DMS53 (cell line): Measurements from ENCODE around the gene GNAZ.
"Not testable (repeated sequence)": the region's sequence is repeated elsewhere in the genome, so short reads cannot be mapped to it uniquely, and the experiment has no call there.

Source experiments
- DNase-seq: peaks from one replicate; lab custom pipeline; 2025; lab: John Stamatoyannopoulos, UW

GNAZ gene

DNA sequence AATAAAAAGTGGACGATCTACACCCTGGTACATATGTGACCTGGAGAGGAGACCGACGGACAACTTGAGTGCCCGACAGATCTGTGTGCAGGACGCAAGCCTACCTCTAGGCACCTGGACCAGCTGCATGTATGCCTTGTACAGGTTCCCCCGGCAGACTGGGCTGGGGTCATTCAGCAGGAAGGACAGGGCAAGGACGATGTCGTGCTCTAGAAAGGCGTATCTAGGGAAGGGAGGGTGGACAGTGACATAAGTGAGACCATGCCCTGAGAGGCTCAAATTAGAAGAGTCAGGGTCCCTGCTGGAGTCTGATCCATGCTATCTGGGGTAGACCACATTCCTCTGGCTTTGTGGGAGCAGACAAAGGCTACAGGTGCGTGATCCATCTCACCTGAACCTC, 63.6 kb downstream of the GNAZ start:
- DNase-seq = no peak

DNA sequence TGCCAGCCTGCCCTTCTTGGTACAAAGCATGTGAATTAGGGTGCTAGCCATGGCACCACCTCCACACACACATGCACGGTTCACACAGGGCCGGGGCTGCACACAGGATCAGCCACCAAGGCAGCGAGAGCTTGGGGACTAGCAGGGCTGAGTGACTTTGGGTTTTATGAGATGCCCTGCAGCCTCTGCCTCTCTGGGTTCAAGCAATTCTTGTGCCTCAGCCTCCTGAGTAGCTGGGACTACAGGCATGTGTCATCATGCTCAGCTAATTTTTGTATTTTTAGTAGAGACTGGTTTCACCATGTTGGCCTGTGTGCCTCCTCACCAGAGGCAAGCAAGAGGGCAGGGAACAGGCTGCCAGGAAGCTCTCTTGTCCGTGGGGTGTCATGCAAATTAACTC, 66.7 kb downstream of the GNAZ start:
- DNase-seq = not testable (repeated sequence)

DNA sequence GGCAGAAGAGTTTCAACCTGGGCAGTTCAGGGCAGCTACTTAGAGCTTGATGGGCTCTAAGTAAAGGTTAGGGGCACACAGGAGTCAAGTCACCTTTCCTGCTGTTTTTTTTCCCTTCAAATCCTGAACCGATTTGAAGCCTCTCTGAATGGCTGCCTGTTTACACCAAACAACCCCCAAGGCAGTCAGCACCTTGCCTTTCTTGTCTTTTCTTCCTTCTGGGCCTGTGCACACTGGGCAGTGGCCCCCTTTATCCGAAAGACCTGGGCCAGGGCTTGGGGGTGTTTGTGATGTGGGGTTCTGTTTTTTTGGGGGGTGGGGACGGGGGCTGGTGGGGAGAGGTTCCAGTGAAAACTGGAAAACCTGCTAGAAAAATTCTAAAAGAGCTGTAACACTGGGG, 67.1 kb downstream of the GNAZ start:
- no peak for DNase-seq

DNA sequence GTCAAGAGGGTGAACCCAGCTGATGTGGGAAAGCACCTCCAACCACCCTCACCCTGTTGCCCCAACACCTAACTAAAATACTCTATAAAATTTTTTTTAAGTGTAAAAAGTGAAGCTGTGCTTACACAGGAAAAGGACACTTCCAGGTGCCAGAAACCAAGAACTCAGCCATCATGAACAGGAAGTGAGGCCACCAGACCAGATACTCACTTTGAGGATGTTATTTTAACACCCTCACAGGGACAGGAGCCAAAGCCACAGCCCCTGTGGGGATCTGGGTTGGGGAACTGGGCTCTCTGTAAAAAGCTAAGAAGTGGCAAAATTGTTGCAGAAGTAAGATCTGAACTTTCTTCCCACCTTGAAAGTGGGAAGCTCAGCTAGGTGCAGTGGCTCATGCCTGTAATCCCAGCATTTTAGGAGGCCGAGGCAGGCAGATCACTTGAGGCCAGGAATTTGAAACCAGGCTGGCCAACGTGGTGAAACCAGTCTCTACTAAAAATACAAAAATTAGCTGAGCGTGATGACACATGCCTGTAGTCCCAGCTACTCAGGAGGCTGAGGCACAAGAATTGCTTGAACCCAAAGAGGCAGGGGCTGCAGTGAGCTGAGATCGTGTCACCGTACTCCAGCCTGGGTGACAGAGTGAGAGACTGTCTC, 67.7 kb downstream of the GNAZ start:
- DNase-seq = peak; percentile 20

DNA sequence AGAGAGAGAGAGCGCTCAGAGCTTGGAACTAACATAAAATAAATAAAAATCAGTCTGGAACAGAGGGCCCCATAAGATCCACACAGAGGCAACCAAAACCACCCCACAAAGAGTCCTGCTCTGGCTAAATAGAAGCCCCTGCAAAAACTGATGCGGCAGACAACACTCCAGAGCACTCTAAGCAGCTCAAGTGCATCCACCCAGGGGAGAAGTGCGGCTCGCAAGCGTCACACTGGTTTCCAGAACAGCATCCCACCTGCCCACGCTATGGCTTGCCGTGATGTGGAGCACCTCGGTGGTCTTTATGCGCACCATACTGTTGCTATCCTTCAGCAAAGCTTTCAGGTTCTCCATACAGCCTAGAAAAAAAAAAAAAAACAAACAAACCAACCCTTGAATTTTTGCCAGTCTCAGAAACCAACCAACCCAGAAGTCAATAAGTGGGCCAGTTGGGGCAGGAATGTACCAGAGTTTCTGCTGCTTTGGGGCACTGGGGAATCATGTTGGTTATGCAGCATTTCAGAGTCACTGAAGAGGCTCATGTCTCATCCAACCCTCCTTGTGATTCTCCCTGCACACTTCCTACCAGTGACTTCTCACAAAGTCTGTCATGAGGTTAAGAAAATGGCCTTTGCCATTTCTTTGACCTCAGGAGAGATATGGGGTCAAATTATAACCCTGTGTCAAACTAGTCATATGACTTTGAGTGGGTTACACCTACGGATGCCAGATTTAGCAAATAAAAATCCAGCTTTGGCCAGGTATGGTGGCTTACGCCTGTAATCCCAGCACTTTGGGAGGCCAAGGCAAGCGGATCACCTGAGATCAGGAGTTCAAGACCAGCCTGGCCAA, 68.5 kb downstream of the GNAZ start:
- no peak for DNase-seq

DNA sequence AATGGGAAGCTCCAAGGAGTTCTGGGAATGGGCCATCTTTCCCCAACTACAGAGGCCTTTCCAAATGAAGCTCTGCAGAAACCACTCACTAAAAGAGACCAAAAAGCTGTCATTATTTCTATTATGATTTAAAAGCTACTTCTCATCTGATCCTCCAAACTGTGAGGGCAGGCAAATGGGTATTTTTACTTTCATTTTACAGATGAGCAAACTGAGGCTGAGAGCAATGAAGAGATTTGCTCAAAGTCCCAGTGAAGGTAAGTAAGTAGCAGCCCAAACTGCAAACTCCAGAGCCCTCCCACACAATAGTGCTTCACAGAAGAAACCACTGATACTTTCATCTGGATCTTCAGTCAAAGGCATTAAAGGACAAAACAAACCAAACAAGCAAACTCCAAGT, 70.1 kb downstream of the GNAZ start:
- DNase-seq = no peak

DNA sequence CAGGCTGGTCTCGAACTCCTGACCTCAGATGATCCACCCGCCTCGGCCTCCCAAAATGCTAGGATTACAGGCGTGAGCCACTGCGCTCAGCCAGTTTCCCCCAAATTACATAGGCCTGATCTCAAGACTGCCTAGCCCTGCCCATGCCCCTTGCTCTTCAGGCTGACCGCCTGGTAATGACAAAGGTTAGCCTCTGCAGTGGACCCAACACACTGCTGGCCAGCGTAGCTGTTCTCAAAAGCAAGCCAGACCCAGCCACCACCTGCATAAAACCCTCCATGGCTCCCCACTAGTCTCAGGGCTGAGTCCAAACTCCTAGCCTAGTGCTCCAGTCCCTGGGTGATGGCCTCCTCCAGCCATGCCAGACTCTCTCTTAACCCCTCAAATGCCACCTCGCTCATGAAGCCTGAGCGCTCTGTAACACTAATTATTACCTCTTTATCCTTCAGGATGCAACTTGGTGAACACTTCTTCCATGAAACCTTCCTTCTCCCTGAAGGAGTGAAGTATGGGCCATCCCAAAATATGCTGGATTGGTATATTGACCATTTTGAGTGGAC, 72.3 kb downstream of the GNAZ start:
- no peak for DNase-seq

DNA sequence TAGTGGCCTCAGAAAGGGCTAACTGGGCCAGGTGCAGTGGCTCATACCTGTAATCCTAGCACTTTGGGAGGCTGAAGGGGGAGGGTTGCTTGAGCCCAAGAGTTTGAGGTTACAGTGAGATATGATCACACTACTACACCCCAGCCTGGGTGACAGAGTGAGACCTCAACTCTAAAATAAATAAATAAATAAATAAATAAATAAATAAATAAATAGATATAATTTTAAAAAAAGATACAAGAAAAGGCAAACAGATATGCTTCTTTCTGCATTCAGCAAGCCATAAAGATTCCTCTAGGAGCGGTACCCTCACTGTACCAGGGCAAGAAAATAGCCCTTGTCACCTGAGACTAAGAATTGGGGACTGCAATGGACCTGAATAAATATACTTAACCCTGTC, 72.8 kb downstream of the GNAZ start:
- no peak for DNase-seq

DNA sequence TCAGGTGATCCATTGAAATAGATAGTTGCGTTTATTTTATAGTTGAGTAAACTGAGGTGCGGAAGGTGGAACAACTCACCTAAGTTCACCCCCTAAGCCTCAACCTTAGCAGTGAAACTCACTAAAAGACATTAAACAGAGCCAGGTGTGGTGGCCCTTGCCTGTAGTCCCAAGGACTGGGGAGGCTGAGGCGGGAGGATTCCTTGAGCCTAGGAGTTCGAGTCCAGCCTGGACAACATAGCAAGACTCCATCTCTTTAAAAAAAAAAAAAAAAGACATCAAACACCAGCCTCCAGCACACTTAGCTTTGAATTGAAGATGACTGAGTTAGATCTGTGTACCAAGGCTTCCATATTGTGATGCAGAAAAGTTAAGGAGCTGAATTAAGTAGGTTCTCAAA, 74.1 kb downstream of the GNAZ start:
- peak; percentile 32 for DNase-seq

DNA sequence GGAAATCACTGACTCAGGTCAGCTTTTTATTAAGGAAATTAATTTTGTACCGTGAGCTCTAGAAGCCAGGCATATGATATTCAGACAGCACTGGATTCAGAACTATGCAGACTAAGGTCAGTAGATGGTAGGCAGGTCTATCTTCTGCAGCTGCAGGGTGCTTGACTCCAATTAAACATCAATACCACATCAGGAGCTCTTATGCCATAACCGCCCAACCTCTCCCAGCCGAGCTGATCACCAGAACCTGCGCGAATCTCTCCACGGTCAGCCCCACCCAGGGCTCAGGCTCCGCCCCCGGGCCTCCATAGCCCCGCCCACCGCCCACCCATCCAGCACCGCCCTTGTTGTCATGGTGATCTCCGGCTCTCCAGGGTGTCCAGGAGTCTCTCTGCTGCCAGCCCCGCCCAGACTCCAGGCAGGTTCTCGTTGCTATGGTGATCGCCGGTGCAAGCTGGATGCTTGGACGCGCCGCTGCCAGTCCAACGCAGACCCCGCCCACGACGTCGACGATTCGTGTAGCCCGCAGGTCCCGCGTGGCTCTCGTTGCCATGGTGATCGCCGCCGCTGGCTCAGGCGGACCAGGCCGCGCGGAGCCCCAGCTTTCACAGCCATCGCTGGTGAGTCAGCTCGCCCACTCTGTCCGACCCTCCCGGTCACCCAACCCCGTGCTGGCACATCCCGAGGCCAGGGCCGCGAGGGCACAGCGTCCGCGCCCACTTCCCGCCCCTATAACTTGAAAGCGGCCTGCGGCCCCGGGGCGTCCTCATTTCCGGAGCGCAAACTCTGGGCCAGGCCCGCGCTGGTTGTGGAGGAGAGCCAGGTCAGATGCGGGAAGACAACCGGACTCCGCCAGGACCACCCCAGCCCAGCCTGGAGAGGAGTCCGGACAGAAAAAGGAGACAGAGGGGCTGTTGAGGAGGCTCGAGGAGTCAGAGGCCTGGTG, 74.9 kb downstream of the GNAZ start, which contains the start of gene RAB36:
TSS of gene RAB36 (plus strand) at position 546 of the 946 bp plus-strand sequence. CDS start 1,140 bp downstream, outside the sequence.
- peak; percentile 97 for DNase-seq

DNA sequence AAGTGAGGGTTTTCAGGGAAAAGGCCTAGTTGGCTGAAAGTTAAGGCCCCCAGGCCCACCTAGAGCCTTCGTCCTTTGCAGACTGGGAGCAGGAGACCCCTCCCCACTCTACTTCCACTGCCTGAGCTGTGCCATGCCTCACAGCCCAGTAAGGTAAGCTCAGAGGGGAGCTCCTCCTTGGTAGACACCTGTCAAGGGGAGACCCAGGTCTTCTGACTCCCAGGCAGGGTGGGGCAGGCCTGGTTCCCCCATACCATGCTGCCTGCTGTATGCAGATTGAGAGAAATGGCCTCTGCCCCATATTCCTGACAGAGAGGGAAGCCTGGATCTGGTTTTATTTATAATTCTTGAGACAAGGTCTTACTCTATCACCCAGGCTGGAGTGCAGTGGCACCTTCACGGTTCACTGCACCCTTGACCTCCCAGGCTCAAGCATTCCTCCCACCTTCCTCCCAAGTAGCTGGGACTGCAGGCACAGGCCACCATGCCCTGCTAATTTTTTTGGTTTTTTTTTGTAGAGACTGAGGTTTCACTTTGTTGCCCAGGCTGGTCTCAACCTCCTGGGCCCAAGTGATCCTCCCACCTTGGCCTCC, 75.7 kb downstream of the GNAZ start:
- peak; percentile 21 for DNase-seq

DNA sequence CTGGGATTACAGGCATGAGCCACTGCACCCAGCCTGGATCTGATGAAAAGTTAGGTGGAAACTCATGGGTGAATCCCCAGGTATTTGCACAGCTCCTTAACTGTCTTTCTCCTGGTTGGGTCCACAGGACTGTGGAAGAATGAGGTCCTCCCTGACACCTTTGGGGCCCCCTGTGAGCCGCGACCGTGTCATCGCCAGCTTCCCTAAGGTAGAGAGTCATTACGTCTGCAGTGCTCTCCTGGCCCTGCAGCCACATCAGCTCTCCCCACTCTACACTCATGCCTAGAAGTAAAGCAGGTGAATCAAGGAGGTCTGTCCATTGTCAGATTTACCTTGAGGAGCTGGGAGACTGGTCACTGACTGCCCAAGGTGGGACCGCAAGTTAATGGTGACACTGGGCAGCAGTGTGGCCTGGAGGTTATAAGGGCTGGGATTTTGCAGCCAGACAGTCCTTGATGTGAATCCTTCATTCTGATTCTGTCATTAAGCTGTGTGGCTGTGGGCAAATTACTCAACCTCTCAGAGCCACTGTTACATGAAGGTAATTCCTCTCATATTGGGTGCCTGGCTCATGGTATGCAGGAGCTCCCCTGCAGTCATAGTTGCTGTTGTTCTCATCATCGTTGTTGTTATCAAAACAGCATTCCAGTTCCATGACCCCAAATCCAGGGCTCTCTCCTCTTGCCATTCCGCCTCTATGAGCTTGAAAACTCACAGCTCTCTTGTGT, 76.3 kb downstream of the GNAZ start:
- no peak for DNase-seq

DNA sequence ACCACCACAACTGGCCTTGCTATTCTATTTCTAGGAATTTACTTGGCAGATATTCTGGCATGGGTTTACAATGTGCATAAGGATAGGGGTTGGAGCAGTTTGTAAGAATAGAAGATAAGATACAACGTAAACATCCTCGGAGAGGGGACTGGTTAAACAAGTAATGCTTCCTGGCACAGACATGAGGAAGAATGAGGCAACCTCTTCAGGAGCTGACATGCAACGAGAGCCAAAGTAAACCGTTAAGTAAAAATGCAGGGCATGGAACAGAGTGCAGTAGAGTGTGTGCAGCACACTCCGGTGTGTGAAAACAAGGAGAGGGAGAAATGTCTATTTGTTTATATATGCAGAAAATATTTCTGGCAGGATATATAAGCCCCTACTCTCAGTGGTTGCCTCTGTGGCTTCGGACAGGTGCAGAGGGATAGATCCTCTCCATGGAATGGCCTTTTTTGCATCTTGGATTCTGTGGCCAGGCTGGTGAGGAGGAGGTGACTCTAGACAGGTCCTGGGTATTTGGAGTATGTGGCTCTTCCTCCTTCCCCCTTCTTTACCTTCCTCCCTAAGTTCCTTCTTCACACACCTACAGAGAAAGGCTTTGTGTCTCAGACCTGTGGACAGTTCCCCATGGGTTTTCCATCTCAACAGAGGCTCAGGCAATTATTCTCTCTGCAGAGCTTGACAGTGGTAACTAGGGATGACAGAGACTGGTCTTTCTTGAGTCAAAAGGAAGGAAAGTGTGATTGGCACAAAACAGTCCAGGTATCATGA, 77.5 kb downstream of the GNAZ start:
- DNase-seq = peak; percentile 69

DNA sequence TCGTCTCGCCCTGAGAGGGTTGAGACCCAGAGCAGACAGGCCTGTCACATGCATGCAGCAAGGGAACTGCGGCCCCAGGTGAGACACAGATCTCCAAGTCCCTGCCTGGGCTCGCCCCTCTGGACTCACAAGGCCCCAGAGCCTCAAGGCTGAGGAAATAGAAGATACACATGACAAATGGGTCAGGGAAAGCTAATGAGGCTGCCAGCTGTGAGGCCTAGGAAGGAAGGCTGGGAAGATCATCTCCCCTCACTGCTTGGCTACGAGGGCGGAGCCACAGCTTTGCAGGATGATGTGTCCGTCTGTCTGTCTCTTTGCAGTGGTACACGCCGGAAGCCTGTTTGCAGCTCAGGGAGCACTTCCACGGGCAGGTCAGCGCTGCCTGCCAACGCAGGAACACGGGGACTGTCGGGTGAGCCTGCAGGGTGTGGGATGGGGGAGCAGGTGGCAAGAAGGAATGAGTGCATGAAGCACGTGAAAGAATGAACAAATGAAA, 79.5 kb downstream of the GNAZ start:
- DNase-seq = no peak

DNA sequence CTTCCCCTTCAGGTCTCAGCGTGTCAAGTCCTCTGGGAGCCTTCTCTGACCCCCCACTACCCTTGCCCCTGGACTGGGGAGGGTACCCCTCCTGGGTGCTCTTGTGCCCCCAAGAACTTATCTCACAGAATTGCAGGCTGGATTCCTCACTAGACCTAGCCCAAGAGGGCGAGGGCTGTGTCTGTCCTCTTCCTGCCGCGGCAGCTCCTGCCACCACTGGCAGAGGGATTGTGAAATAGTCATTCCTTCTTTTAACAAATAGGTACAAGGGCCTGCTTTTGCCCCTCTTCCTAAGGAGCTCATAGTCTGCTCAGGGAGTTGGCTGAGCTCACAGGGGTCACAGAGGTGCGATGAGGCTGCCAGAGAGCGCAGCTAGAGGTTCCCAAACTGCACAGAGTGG, 80.4 kb downstream of the GNAZ start:
- no peak for DNase-seq

DNA sequence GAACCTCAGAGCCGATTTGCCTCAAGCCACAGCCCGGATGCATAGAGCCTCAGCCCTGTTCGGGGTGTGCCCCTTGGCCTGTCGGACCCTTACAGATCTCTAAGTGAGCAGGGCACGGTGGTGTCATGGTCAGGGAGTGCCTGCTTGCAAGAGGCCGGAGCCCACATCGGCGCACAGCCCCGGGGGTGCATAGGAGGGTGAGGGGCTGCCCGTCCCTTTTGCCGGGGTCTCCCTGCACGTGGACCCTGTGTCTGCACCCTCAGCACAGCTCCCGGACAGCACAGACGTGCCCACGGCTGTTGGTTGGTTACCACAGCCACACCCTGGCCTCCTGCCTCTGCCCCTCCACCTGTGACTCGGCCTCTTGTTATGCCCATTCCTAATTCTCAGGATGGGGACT, 81.5 kb downstream of the GNAZ start:
- DNase-seq = no peak

DNA sequence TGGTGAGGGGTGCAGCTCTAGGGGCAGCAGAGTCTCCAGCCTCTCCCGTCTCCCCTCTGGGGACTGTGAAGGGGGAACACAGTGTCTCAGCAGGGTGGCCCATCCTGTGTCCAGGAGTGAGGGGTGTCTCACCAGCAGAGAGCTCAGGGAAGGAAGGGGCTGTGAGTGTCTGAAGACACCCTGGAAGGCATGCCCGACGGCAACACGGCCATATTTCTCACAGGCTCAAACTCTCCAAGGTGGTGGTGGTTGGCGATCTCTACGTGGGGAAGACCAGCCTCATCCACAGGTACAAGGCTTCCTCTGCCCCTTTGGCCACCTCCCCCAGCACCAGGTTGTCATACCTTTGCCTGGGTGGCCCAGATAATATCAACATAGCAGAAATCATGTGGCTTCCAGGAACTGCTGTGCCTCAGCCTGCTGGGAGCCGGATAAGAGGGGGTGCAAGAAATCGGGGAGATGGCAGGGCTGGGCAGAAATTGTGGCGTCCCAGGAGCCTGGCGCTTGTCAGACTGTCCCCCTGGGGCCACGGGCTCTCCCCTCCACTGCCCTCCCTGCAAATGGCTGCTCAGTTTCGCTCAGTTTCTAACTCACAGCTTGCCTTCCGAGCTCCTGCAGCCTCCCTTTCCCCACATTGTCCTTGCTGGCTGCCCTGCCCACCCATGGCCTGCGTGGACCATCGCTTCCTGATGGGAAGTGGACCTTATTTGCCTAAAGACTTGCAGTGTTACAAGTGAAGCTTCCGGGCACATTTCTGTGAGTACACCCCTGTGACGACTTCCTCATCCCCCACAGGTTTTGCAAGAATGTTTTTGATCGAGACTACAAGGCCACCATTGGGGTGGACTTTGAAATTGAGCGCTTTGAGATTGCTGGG, 82.2 kb downstream of the GNAZ start:
- DNase-seq = no peak

DNA sequence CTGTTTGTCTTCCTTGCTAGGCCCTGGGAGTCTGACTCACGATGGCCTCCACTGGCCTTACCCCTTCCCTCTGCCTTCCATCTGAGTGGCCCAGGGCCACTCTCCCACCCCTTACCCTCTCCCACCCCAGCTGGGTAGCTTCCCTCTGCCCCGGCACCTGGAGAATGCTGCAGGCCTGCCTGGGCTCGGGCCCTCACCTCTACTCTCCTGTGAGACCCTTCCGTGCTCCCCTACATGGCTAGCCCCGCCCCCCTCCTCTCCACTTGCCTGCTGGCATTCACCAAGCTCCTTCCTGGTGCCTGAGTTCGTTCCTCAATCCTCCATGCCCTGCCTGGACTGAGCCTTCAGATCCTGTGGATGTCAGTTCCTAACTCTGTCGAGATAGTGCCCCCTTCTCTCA, 83.7 kb downstream of the GNAZ start:
- DNase-seq = no peak

DNA sequence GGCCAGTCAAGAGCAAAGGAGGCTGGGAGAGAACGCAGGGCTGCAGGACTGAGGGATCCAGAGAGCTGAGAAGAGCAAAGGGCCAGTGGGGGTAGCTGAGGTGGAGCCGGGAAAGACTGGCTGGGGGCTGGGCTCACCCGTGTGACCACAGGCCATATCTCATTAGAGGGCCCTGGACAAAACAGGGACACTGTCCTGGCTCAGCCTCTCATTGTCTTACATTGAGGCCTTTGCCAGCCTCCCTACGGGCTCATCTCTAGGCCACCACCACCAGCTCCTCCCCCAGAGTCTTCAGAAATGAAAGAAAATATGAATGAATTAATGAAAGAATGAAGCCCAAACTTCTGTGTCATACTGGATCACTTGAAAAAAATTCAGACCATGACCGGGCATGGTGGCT, 84.1 kb downstream of the GNAZ start:
- no peak for DNase-seq
